ENCODE data around the gene SEC24C. TPM values are rescaled to one million over a fixed set of nuclear protein-coding genes. Genes with fewer than 3 reads are reported as not detected.

Gene SEC24C
- total RNA-seq, 1 experiment from 2014 or later: 113 TPM

DNA sequence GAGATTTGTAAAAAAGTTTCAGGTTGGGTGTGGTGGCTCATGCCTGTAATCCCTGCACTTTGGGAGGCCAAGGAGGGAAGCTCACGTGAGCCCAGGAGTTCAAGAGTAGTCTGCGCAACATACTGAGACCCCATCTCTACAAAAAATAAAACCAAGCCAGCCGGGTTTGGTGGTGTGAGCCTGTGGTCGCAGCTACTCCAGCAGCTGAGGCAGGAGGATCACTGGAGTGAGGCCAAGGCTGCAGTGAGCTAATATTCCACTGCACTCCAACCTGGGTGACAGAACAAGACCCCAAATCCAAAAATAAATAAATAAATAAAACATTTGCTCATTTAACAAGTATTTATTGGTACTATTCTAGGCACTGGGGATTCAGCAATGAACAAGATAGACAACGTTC, 36.1 kb downstream of the SEC24C start:
- no TSS peak for BruUV-seq (replicated peaks)
- intact Hi-C loops (cut with micrococcal nuclease; ENCODE audit: unreplicated experiment): no loop called here
- no peak for ATAC-seq

DNA sequence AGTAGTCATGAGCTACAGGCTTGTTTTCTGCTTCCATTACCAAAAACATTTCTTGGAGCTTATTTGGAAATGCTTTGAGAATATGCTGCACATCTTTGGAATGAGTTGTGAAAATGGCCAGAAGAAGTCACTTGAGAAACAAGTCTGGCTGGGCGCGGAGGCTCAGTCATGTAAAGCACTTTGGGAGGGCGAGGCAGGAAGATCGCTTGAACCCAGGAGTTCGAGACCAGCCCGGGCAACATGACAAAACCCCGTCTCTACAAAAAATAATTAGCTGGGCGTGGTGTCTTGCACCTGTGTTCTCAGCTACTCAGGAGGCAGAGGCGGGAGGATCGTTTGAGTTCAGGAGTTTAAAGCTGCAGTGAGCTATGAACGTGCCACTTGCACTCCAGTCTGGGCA, 36.8 kb downstream of the SEC24C start:
- ChIA-PET POLR2A (interaction anchor here (1.1 kb wide), 1 partner anchor 9 kb away, joined by 3 read pairs; a partner anchor contains a TSS), CTCF (interaction anchor here (0.7 kb wide), 1 partner anchor 58 kb away, joined by 3 read pairs; no protein-coding TSS in a partner anchor)
- no peaks in the 10 kb centered on the region for H3K9me3 ChIP-seq (ENCODE audit: control insufficient read depth, insufficient read depth, low read depth, low read length)
- peak overlapping the region; percentile 94 for H3K27ac ChIP-seq (ENCODE audit: low read length)
- H3K4me1 ChIP-seq (ENCODE audit: control insufficient read depth, insufficient read depth, low read length): peaks cover 33% of the 10 kb centered on the region
- peak overlapping the region; percentile 81 to 89 for H3K4me3 ChIP-seq (ENCODE audit: low read depth in 2 of 2, low read length in 2 of 2)
- no TSS peak for BruUV-seq (replicated peaks)
- H3K36me3 ChIP-seq (ENCODE audit: control insufficient read depth, insufficient read depth, low read length): peaks cover 4% of the 10 kb centered on the region
- ATAC-seq: no peak
- no peak for DNase-seq (ENCODE audit: low read depth, low spot score)
- intact Hi-C loops (cut with micrococcal nuclease; ENCODE audit: unreplicated experiment) (no loop called here), in situ Hi-C loops (cut with HindIII; ENCODE audit: low pct_unique_long_range_greater_than_20kb, low sequenced_read_pairs) (no loop called here)
- TF ChIP-seq SIN3A (IDR thresholded peaks at IDR 0.05; ENCODE audit: borderline replicate concordance, insufficient read depth, low read depth, low read length) (no peak), POLR2AphosphoS5 (IDR thresholded peaks at IDR 0.05; ENCODE audit: low read depth, low read length) (no peak), TCF7L2 (IDR thresholded peaks at IDR 0.05; ENCODE audit: low read depth, low read length) (no peak)
- TF ChIP-seq, protein P1, sequence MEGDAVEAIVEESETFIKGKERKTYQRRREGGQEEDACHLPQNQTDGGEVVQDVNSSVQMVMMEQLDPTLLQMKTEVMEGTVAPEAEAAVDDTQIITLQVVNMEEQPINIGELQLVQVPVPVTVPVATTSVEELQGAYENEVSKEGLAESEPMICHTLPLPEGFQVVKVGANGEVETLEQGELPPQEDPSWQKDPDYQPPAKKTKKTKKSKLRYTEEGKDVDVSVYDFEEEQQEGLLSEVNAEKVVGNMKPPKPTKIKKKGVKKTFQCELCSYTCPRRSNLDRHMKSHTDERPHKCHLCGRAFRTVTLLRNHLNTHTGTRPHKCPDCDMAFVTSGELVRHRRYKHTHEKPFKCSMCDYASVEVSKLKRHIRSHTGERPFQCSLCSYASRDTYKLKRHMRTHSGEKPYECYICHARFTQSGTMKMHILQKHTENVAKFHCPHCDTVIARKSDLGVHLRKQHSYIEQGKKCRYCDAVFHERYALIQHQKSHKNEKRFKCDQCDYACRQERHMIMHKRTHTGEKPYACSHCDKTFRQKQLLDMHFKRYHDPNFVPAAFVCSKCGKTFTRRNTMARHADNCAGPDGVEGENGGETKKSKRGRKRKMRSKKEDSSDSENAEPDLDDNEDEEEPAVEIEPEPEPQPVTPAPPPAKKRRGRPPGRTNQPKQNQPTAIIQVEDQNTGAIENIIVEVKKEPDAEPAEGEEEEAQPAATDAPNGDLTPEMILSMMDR (IDR thresholded peaks at IDR 0.05): no peak
- TF ChIP-seq, protein P2, sequence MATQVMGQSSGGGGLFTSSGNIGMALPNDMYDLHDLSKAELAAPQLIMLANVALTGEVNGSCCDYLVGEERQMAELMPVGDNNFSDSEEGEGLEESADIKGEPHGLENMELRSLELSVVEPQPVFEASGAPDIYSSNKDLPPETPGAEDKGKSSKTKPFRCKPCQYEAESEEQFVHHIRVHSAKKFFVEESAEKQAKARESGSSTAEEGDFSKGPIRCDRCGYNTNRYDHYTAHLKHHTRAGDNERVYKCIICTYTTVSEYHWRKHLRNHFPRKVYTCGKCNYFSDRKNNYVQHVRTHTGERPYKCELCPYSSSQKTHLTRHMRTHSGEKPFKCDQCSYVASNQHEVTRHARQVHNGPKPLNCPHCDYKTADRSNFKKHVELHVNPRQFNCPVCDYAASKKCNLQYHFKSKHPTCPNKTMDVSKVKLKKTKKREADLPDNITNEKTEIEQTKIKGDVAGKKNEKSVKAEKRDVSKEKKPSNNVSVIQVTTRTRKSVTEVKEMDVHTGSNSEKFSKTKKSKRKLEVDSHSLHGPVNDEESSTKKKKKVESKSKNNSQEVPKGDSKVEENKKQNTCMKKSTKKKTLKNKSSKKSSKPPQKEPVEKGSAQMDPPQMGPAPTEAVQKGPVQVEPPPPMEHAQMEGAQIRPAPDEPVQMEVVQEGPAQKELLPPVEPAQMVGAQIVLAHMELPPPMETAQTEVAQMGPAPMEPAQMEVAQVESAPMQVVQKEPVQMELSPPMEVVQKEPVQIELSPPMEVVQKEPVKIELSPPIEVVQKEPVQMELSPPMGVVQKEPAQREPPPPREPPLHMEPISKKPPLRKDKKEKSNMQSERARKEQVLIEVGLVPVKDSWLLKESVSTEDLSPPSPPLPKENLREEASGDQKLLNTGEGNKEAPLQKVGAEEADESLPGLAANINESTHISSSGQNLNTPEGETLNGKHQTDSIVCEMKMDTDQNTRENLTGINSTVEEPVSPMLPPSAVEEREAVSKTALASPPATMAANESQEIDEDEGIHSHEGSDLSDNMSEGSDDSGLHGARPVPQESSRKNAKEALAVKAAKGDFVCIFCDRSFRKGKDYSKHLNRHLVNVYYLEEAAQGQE (IDR thresholded peaks at IDR 0.05; ENCODE audit: insufficient read depth in 1 of 2, low read depth in 2 of 2, low read length in 1 of 2): no peak
- no peaks in the 10 kb centered on the region for H3K27me3 ChIP-seq (ENCODE audit: control insufficient read depth, insufficient read depth, low read length)

More for the DNA sequence above, 36.1 kb downstream of the SEC24C start:
- in situ Hi-C loops (cut with HindIII; ENCODE audit: low pct_unique_long_range_greater_than_20kb, low sequenced_read_pairs): no loop called here
- Histone ChIP-seq H3K9me3 (ENCODE audit: control insufficient read depth, insufficient read depth, low read depth, low read length) (no peaks in the 10 kb centered on the region), H3K4me3 (ENCODE audit: low read depth in 2 of 2, low read length in 2 of 2) (peak overlapping the region; percentile 81 to 89), H3K27ac (ENCODE audit: low read length) (peak overlapping the region; percentile 94), H3K27me3 (ENCODE audit: control insufficient read depth, insufficient read depth, low read length) (no peaks in the 10 kb centered on the region), H3K36me3 (ENCODE audit: control insufficient read depth, insufficient read depth, low read length) (peaks cover 6% of the 10 kb centered on the region), H3K4me1 (ENCODE audit: control insufficient read depth, insufficient read depth, low read length) (peaks cover 39% of the 10 kb centered on the region)
- no peak for DNase-seq (ENCODE audit: low read depth, low spot score)
- CTCF ChIA-PET: no interaction called here
- TF ChIP-seq SIN3A (IDR thresholded peaks at IDR 0.05; ENCODE audit: borderline replicate concordance, insufficient read depth, low read depth, low read length) (no peak), POLR2AphosphoS5 (IDR thresholded peaks at IDR 0.05; ENCODE audit: low read depth, low read length) (no peak), TCF7L2 (IDR thresholded peaks at IDR 0.05; ENCODE audit: low read depth, low read length) (no peak)
- TF ChIP-seq, protein P1 (IDR thresholded peaks at IDR 0.05): no peak
- TF ChIP-seq, protein P2 (IDR thresholded peaks at IDR 0.05; ENCODE audit: insufficient read depth in 1 of 2, low read depth in 2 of 2, low read length in 1 of 2): no peak
- POLR2A ChIA-PET: no interaction called here

Measured in Panc1 (cell line).